Measurements from ENCODE around the gene AP2S1. TPM values are rescaled to one million over a fixed set of nuclear protein-coding genes. Genes with fewer than 3 reads are reported as not detected.

The AP2S1 gene
- total and polyA plus RNA-seq, 2 of the 8 experiments (the other 6 are each of a cell fraction or from before 2014, with no cell fraction given), result 195 to 211 TPM

- no peak overlapping the region for H3K4me3 ChIP-seq (ENCODE audit: extremely low read depth in 1 of 4, insufficient read depth in 2 of 4, low read depth in 3 of 4, low read length in 4 of 4)
- H3K27ac ChIP-seq (ENCODE audit: low read depth, low read length), result no peak overlapping the region
- H3K18ac ChIP-seq (ENCODE audit: extremely low read depth, low read length), result no peak overlapping the region
- H3K14ac ChIP-seq (ENCODE audit: insufficient read length), result no peak overlapping the region
- no peak overlapping the region for H4K5ac ChIP-seq (ENCODE audit: insufficient read length, low read depth, low read length)
- peaks cover 7% of the 10 kb centered on the region; the same call in 1 of the 2 replicates for H3K23me2 ChIP-seq (ENCODE audit: low read depth, low read length)
- no peak overlapping the region for H2AK5ac ChIP-seq (ENCODE audit: low read depth, low read length)
- CTCF ChIA-PET (ENCODE audit: partially characterized antibody), result no interaction called here
- H3K36me3 ChIP-seq (ENCODE audit: control insufficient read depth in 2 of 4, insufficient read depth in 4 of 4, low read length in 3 of 4), result peaks cover 6 to 17% (median 11%) of the 10 kb centered on the region in 4 experiments; a peak in 7 of 8 replicates
- H2BK120ac ChIP-seq (replicated peaks; ENCODE audit: low read depth, low read length), result no peak overlapping the region
- H3K4me1 ChIP-seq (replicated peaks in 1 of 4; ENCODE audit: control insufficient read depth in 3 of 4, insufficient read depth in 4 of 4, low read length in 3 of 4), result peaks cover 0 to 7% (median 3%) of the 10 kb centered on the region in 4 experiments; a peak in 5 of 7 replicates
- H3K27me3 ChIP-seq (replicated peaks in 1 of 4; ENCODE audit: control insufficient read depth in 3 of 4, extremely low read depth in 1 of 4, insufficient read depth in 3 of 4, low read length in 3 of 4), result no peaks in the 10 kb centered on the region
- no peak overlapping the region for H2BK12ac ChIP-seq (ENCODE audit: low read depth, low read length)
- FAIRE-seq (no peak), DNase-seq (ENCODE audit: low read depth in 1 of 2, low spot score in 2 of 2) (no peak)
- TF ChIP-seq CTBP2 (IDR thresholded peaks at IDR 0.05; ENCODE audit: borderline replicate concordance, insufficient read depth, insufficient read length, low read length) (no peak), GTF2F1 (IDR thresholded peaks at IDR 0.05; ENCODE audit: borderline replicate concordance, low read depth, low read length) (no peak), SRF (IDR thresholded peaks at IDR 0.05; ENCODE audit: low read depth, low read length) (no peak), SP2 (IDR thresholded peaks at IDR 0.05; ENCODE audit: low read length) (no peak), TCF12 (IDR thresholded peaks at IDR 0.05; ENCODE audit: low read depth, low read length) (no peak), RXRA (IDR thresholded peaks at IDR 0.05; ENCODE audit: insufficient read depth, low read depth, low read length) (no peak), HDAC2 (IDR thresholded peaks at IDR 0.05; ENCODE audit: borderline replicate concordance in 1 of 2, low read depth in 2 of 2, low read length in 2 of 2) (no peak), CBX5 (IDR thresholded peaks at IDR 0.05; ENCODE audit: low read depth, low read length) (no peak), JUND (IDR thresholded peaks at IDR 0.05; ENCODE audit: low read length) (no peak), SP4 (IDR thresholded peaks at IDR 0.05; ENCODE audit: low read length) (no peak)
- no peak overlapping the region for H2AFZ ChIP-seq (ENCODE audit: low read length)
- peaks cover 0 to 19% of the 10 kb centered on the region in 2 experiments; a peak in 2 of 4 replicates for H3K79me2 ChIP-seq (ENCODE audit: control insufficient read depth in 1 of 2, insufficient read depth in 2 of 2, low read length in 2 of 2)
- H4K91ac ChIP-seq (replicated peaks; ENCODE audit: insufficient read length, low read length), result no peak overlapping the region
- POLR2A ChIA-PET (ENCODE audit: partially characterized antibody), result interaction anchor here (0.6 to 8.4 kb wide), 7 partner anchors 10 to 143 kb away, joined by 3 to 78 read pairs (median 3); partner anchors contain the start of gene SLC1A5
- H2BK20ac ChIP-seq (ENCODE audit: low read length), result no peak overlapping the region
- no peaks in the 10 kb centered on the region for H3K9me3 ChIP-seq (ENCODE audit: insufficient read depth in 2 of 2, low read depth in 1 of 2, low read length in 1 of 2)
- no peak overlapping the region for H3K56ac ChIP-seq (replicated peaks; ENCODE audit: insufficient read length, low read depth, low read length)
- H3K9ac ChIP-seq (replicated peaks in 1 of 4; ENCODE audit: extremely low read depth in 1 of 4, low read depth in 3 of 4, low read length in 3 of 4), result no peak overlapping the region
- peaks cover 8% of the 10 kb centered on the region for H3K79me1 ChIP-seq (ENCODE audit: low read depth, low read length)
- no peak overlapping the region for H2BK15ac ChIP-seq (ENCODE audit: low read length)
- 94% methylated on average over 11 of the region's 11 CpGs; no CpG with 5 or more reads in 1 of the 2 experiments for WGBS, 2 experiments (ENCODE audit: extremely low coverage in 1 of 2, insufficient coverage in 1 of 2, insufficient read length in 1 of 2, insufficient replicate concordance in 2 of 2, low coverage in 1 of 2, low lambda C conversion rate in 2 of 2, missing lambda C conversion rate in 1 of 2)
- H2BK5ac ChIP-seq (ENCODE audit: low read depth, low read length), result no peak overlapping the region
- peaks cover 0 to 5% of the 10 kb centered on the region in 2 experiments for H4K20me1 ChIP-seq (replicated peaks in 1 of 2; ENCODE audit: control insufficient read depth in 1 of 2, insufficient read depth in 2 of 2, low read length in 2 of 2)
- no peak overlapping the region for H3K23ac ChIP-seq (ENCODE audit: insufficient read length)
- no peak overlapping the region for H4K8ac ChIP-seq (ENCODE audit: extremely low read depth, insufficient read depth, low read length)
- no peak overlapping the region for H3K4me2 ChIP-seq (ENCODE audit: insufficient read depth in 1 of 2, low read depth in 2 of 2, low read length in 2 of 2)
- H3K4ac ChIP-seq (replicated peaks; ENCODE audit: insufficient read length, low read depth, low read length), result no peak overlapping the region
Measured at GRCh38 chr19:46847528-46847927, 3.1 kb downstream of the AP2S1 start.

Data from H1 (cell line).